ENCODE results near the gene STK32B.

DNA sequence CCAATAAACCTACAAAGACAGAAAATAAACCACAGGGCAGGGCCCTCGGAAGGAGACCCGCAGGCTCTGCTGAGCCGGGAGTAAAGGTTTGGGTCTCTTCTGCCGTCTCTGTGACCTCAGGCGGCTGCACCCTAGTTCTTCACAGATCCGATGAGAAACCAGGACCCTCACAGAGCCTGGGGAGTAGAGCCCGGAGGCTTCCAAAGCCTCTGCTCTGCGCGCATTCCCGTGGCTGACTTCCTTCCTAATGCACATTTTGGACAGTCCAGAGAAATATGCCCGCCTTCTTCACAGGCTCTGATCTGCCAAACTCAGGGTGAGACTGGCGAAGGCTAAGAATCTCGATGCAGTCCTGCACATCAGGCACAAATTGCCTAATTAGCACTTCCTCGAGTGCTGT, 411.6 kb downstream of the STK32B start:
- TF ChIP-seq, protein P1, sequence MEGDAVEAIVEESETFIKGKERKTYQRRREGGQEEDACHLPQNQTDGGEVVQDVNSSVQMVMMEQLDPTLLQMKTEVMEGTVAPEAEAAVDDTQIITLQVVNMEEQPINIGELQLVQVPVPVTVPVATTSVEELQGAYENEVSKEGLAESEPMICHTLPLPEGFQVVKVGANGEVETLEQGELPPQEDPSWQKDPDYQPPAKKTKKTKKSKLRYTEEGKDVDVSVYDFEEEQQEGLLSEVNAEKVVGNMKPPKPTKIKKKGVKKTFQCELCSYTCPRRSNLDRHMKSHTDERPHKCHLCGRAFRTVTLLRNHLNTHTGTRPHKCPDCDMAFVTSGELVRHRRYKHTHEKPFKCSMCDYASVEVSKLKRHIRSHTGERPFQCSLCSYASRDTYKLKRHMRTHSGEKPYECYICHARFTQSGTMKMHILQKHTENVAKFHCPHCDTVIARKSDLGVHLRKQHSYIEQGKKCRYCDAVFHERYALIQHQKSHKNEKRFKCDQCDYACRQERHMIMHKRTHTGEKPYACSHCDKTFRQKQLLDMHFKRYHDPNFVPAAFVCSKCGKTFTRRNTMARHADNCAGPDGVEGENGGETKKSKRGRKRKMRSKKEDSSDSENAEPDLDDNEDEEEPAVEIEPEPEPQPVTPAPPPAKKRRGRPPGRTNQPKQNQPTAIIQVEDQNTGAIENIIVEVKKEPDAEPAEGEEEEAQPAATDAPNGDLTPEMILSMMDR (conservative IDR thresholded peaks at IDR 0.05; ENCODE audit: low read length) = no peak
- no peak for TF ChIP-seq EZH2phosphoT487 (IDR thresholded peaks at IDR 0.05; ENCODE audit: borderline replicate concordance)

All from Loucy (cell line).